Articular chondrocyte of knee joint (primary cell): ENCODE measurements around the gene DCN. TPM values are rescaled to one million over a fixed set of nuclear protein-coding genes. Genes with fewer than 3 reads are reported as not detected.

Experiments
- small RNA-seq: library from RNA; depleted of rRNA; stranded (forward); fragments of <200 nt; gene quantifications from one replicate; pipeline ENCODE3, GENCODE V24; 2012
- total RNA-seq: library from RNA; depleted of rRNA; stranded (reverse); fragments of >200 nt; gene quantifications from 2 replicates; pipeline ENCODE4 v1.2.3, GENCODE V29; 2012

DCN gene, protein sequence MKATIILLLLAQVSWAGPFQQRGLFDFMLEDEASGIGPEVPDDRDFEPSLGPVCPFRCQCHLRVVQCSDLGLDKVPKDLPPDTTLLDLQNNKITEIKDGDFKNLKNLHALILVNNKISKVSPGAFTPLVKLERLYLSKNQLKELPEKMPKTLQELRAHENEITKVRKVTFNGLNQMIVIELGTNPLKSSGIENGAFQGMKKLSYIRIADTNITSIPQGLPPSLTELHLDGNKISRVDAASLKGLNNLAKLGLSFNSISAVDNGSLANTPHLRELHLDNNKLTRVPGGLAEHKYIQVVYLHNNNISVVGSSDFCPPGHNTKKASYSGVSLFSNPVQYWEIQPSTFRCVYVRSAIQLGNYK
- total RNA-seq = 6,413 and 6,491 TPM in 2 replicates

DNA sequence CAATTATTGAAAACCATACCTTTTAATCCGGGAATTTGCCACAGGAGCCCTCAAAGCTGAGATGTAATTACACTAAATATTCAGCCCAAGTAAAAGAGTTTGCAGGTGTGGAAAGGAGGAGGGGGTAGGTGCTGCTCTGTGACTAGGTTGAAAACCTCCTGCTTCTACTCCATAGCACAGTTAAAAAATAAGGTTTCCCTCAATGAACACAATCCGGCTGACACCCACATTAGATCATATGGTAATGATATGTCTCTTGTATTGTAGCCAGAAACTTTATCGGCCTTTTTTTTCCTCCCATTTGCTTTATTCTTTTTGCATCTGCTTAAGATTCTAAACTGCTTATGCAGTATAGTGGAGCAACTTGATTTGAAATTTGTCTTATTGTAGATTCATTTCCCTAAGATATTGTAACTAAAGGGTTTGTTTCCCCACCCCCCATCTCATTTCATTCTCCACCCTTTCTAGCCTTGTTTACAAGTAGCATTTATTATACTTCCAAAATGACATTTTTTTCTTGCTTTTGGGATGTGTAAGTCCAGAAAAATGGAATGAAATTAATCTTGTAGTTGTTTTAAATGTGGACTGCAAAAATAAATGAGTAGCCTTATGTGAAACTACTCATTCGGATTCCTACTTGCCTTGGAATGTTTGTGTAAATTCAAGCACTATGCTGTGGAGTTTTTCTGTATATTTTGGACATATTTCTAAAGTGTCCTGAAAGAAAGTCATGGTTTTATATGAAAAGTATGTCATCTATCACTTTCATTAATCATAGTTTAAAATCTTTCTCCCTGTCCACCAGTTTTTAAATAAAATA, at the start of gene DCN:
Gene DCN, minus strand, starts transcription at position 182 of the 820 bp plus-strand sequence. CDS start 4,265 bp downstream, outside the sequence.

GRCh38 chr12:91111366-91112325, 71.0 kb downstream of the DCN start, which contains the start of gene LUM:
Gene LUM (minus strand): TSS chr12:91111494. CDS start chr12:91108979, 2,515 bp downstream.

Small RNA genes within 50 kb of the gene (small RNA-seq; reads per million reads assigned to genes)
- gene AC007115.1 = not detected

Other genes starting within 250 kb of the DCN start
- gene CCER1, start 227.6 kb downstream of the DCN start, total RNA-seq = not detected in 2 replicates
- gene EPYC, start 177.8 kb downstream of the DCN start, total RNA-seq = 0.26 and 0.76 TPM in 2 replicates
- gene KERA, start 124.8 kb downstream of the DCN start, total RNA-seq = 0.11 TPM in 1 of 2 replicates, not detected in the other
- gene LUM, start 71.3 kb downstream of the DCN start, total RNA-seq = 7,416 and 8,099 TPM in 2 replicates